Testis (tissue), 3 donors: Measurements from ENCODE around the gene TBKBP1. TPM values are rescaled to one million over a fixed set of nuclear protein-coding genes. Genes with fewer than 3 reads are reported as not detected.

Source experiments
- DNase-seq: peaks from one replicate; pipeline ENCODE4 v3.0.0-alpha.2; 2019
- H3K27ac ChIP-seq, 2 donors: fragments of 200-600 bp; sonication (generic); one replicate each; pipeline ENCODE4 v1.5.1; 2019
- H3K27me3 ChIP-seq: fragments of 200-600 bp; sonication (generic); one replicate; pipeline ENCODE4 v1.5.1; 2019
- H3K36me3 ChIP-seq: fragments of 200-600 bp; sonication (generic); one replicate; pipeline ENCODE4 v1.5.1; 2017; ENCODE audit warnings: low read depth; ENCODE audit errors: missing control alignments
- H3K4me1 ChIP-seq: fragments of 200-600 bp; sonication (generic); one replicate; pipeline ENCODE4 v1.5.1; 2019
- H3K4me3 ChIP-seq, 2 donors: fragments of 200-600 bp; sonication (generic); one replicate each; pipeline ENCODE4 v1.5.1; 2017 to 2019
- H3K9me3 ChIP-seq: fragments of 200-600 bp; sonication (generic); one replicate; pipeline ENCODE4 v1.5.1; 2017
- CTCF ChIP-seq, 3 experiments: fragments of 450-650 bp in 2 of 3; fragments of 200-600 bp in 1 of 3; sonication (generic) in 1 of 3; IDR thresholded peaks; one replicate each; pipeline ENCODE4 v1.5.1; 2016 to 2019; ENCODE audit warnings: antibody characterized with exemption in 3 of 3, mild to moderate bottlenecking in 2 of 3, moderate library complexity in 1 of 3
- POLR2A ChIP-seq: fragments of 450-650 bp; IDR thresholded peaks from one replicate; pipeline ENCODE4 v1.6.1; 2017; ENCODE audit warnings: antibody characterized with exemption, mild to moderate bottlenecking, moderate library complexity
- WGBS, 2 donors: methylation state at CpG; one replicate each; pipeline ENCODE4 v1.1.5; 2018; 5-methylcytosine and 5-hydroxymethylcytosine counted together
- intact Hi-C: fragments of 100-400 bp; cut with DNase I; formaldehyde crosslinking; loops from one replicate; pipeline ENCODE4 v1.15.1; 2023; ENCODE audit warnings: low total_unique reads
- polyA plus RNA-seq: library from polyadenylated mRNA; stranded (reverse); fragments of 350-450 nt; fragmentation: Illumina TruSeq; extraction: RNeasy Lipid Tissue Mini Kit (QIAGEN cat#74804); gene quantifications from one replicate; pipeline ENCODE4 v1.2.3, GENCODE V29; 2014; ENCODE audit warnings: low read depth, low replicate concordance; ENCODE audit not compliant: insufficient read depth
- total RNA-seq, 2 donors: library from RNA; depleted of rRNA; stranded (reverse); fragments of >200 nt; gene quantifications; one replicate each; pipeline ENCODE4 v1.2.3, GENCODE V29; 2016

The TBKBP1 gene
- total and polyA plus RNA-seq, 3 donors from 2014 or later, result 21.9 to 23.3 (median 23.3) TPM

- Histone ChIP-seq H3K27me3 (no peaks in the 10 kb centered on the region), H3K27ac (no peak overlapping the region), H3K4me1 (peaks cover 9% of the 10 kb centered on the region), H3K9me3 (no peaks in the 10 kb centered on the region), H3K36me3 (no peaks in the 10 kb centered on the region), H3K4me3 (no peak overlapping the region)
- intact Hi-C loops, result no loop called here
- DNase-seq, result no peak
- WGBS, 2 donors, result 75 to 76% methylated on average over 5 to 9 of the region's 9 CpGs
- TF ChIP-seq POLR2A, result no peak
- no peak for TF ChIP-seq CTCF (IDR thresholded peaks at IDR 0.05)
These were observed 4.1 kb downstream of the TBKBP1 start for GRCh38 chr17:47697906-47698711.

DNA sequence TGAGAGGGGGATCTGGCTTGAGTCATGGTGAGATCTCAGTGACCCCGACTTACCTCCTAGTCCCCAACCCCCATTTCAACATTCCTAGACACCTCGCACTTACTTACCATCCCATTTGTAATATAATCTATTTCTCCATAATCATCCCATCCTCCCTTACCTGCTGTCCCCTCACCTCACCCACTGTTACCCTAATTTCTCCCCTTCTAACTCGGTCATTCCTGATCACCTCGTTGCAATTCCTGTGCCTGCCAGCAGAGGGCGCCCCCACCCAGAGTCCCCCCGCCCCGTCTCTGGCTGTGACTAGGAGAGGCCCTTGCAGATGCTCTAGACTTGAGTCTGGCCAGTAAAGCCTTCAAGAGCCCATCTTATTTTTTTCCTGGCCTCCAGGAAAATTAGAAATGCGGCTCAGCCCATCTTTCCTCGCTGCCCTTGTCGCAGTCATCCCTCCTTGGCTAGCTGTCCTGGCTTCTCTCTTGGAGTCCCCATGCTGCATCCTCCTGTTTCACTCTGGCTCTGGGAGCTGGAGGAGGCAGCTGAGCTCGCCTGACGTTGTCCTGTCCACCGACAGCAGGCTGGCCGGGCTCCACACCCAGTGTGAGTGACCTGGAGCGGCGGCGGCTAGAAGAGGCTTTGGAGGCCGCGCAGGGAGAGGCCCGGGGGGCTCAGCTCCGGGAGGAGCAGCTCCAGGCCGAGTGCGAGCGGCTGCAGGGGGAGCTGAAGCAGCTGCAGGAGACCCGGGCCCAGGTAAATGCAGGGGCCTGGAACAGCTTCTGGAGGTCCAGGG is 5.0 kb downstream of the TBKBP1 start:
- TF ChIP-seq CTCF (IDR thresholded peaks at IDR 0.05) (peak; percentile 56 to 98 (median 75)), POLR2A (no peak)
- Histone ChIP-seq H3K9me3 (no peaks in the 10 kb centered on the region), H3K27me3 (no peaks in the 10 kb centered on the region), H3K4me3 (no peak overlapping the region), H3K27ac (no peak overlapping the region), H3K4me1 (peaks cover 6% of the 10 kb centered on the region), H3K36me3 (no peaks in the 10 kb centered on the region)
- DNase-seq, result peak; percentile 63
- WGBS, 2 donors, result 69 to 70% methylated on average over 25 of the region's 25 CpGs
- intact Hi-C loops, result no loop called here

DNA sequence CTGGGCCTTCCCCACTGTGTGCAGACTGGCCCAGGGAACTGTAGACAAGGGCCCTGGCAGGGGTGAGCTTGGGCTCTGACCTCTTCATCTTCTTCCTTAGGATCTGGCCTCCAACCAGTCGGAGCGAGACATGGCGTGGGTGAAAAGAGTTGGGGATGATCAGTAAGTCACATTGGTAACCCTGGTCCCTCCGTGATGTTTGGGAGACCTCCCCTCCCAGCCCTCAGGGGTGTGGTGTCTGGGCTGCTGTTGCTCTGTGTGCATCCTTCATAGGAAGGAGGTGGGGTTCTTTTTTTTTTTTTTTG is 5.5 kb downstream of the TBKBP1 start:
- 94 to 95% methylated on average over 4 of the region's 4 CpGs for WGBS, 2 donors

More for the DNA sequence above, 5.5 kb downstream of the TBKBP1 start:
- TF ChIP-seq CTCF (IDR thresholded peaks at IDR 0.05) (no peak), POLR2A (no peak)
- Histone ChIP-seq H3K4me1 (peaks cover 6% of the 10 kb centered on the region), H3K36me3 (no peaks in the 10 kb centered on the region), H3K9me3 (no peaks in the 10 kb centered on the region), H3K27me3 (no peaks in the 10 kb centered on the region), H3K27ac (no peak overlapping the region), H3K4me3 (no peak overlapping the region)
- no peak for DNase-seq
- intact Hi-C loops, result no loop called here
